NB4 (cell line): ENCODE results near the gene SEPTIN6.

Experiments
- DNase-seq: peaks from one replicate; pipeline ENCODE4 v3.0.0; 2010; ENCODE audit warnings: low read depth
- H3K4me3 ChIP-seq: one replicate; pipeline ENCODE4 v1.5.1; 2011; ENCODE audit warnings: mild to moderate bottlenecking, low read depth, low read length, moderate library complexity
- CTCF ChIP-seq: IDR thresholded peaks from one replicate; pipeline ENCODE4 v1.5.1; 2012; ENCODE audit warnings: low read depth, low read length
- MAX ChIP-seq: IDR thresholded peaks from 2 replicates; pipeline ENCODE4 v1.6.1; 2011; ENCODE audit warnings: low read depth, low read length
- MYC ChIP-seq: IDR thresholded peaks from 2 replicates; pipeline ENCODE4 v1.6.1; 2011; ENCODE audit warnings: low read depth, low read length
- POLR2A ChIP-seq: IDR thresholded peaks from 2 replicates; pipeline ENCODE4 v1.6.1; 2011; ENCODE audit warnings: mild to moderate bottlenecking; ENCODE audit not compliant: insufficient read length; ENCODE audit errors: extremely low read depth

SEPTIN6 gene

GRCh38 chrX:119729408-119730201 lies 36.6 kb upstream of the SEPTIN6 start:
- TF ChIP-seq CTCF: peak; percentile 62
- no peak for TF ChIP-seq MYC
- peak; percentile 83 for DNase-seq
- H3K4me3 ChIP-seq: no peak overlapping the region

- no peak for DNase-seq
- TF ChIP-seq POLR2A (no peak), CTCF (no peak), MYC (no peak), MAX (no peak)
- H3K4me3 ChIP-seq: no peak overlapping the region
Observed at GRCh38 chrX:119728487-119728886, 35.5 kb upstream of the SEPTIN6 start.

GRCh38 chrX:119726900-119727555 lies 34.1 kb upstream of the SEPTIN6 start:
- TF ChIP-seq MYC (no peak), POLR2A (no peak), CTCF (no peak), MAX (no peak)
- H3K4me3 ChIP-seq: peak overlapping the region; percentile 52
- peak; percentile 82 for DNase-seq

- TF ChIP-seq MAX (no peak), POLR2A (no peak), MYC (no peak), CTCF (no peak)
- DNase-seq: no peak
- H3K4me3 ChIP-seq: no peak overlapping the region
Observed at GRCh38 chrX:119721926-119722325, 29.0 kb upstream of the SEPTIN6 start.

GRCh38 chrX:119721487-119721886 lies 28.5 kb upstream of the SEPTIN6 start:
- no peak for TF ChIP-seq POLR2A
- no peak for TF ChIP-seq MAX
- no peak for TF ChIP-seq CTCF
- DNase-seq: no peak
- no peak overlapping the region for H3K4me3 ChIP-seq

- TF ChIP-seq CTCF (no peak), MYC (no peak), MAX (no peak), POLR2A (no peak)
- DNase-seq: no peak
- no peak overlapping the region for H3K4me3 ChIP-seq
Observed at GRCh38 chrX:119709630-119710029, 16.7 kb upstream of the SEPTIN6 start.
